ENCODE data around the gene CCNG2.

CCNG2 gene

DNA sequence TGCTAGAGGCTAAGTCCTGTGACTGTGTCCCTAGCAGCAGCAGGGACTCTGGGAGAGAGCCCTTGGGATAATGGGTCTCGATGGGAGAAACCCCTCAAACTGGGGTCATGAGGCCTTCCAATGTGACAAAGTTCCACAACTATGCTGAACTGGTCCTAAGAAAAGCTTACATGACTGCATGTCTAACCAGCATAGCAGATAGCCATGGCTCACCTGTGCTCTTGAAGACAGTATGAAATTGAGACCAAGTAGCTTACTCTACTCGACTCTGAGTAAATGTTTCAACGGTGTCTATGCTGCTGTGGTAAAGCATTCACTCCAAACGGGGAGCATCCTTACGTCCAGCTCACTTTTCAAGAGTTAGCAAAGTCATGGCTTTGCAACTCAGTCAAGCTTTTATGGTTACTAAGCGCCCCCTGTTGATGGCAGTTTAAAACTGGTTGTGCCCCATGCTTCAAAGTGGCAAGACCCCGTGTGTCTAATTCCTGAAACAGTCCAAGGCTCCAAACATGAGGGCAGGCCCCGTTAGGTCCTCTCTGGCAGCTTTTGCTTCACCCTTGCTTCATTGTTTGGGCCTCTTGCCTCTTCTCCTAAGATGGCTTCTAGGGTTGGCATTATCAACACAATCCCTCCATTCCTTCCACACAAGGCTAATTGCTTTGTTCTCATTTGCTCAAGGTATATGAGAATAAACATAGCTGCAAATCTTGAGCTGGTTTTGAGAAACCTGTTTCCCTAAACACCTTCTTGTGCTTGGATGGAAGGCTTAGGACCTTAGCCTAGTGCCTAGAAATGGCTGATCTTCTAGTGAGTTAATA is 46.6 kb downstream of the CCNG2 start:
- Histone ChIP-seq H3K27me3 (ENCODE audit: insufficient read depth, low read length) (peaks cover 8% of the 10 kb centered on the region; the same call in 1 of the 2 replicates), H3K27ac (ENCODE audit: low read depth, low read length) (no peak overlapping the region), H3K4me3 (ENCODE audit: low read length) (no peak overlapping the region), H3K9me3 (ENCODE audit: insufficient read depth, low read depth, low read length) (no peaks in the 10 kb centered on the region), H3K4me1 (ENCODE audit: insufficient read depth, low read length) (no peaks in the 10 kb centered on the region), H3K36me3 (ENCODE audit: insufficient read depth, low read length) (no peaks in the 10 kb centered on the region), H3K9ac (ENCODE audit: low read depth, low read length) (no peak overlapping the region)
- WGBS: 29% methylated on average over 8 of the region's 8 CpGs

DNA sequence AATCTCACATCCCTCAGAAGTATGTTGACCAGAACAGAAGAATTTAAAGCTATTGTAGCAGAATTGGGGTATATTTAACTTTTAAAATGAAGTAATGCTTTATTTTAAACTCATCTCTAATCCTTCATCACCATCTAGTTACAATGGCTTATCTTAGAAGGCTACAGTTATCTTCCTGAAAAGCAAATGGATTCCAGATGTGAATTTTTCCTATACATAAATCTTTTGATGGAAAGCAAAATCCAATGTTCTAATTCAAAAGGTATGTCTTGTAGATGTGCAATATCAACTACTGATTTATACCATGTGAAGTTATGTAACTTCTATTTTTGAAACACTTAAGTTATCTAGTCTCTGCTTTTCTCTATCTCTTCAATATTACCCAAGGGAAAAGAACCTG is 47.6 kb downstream of the CCNG2 start:
- no peaks in the 10 kb centered on the region for H3K9me3 ChIP-seq (ENCODE audit: insufficient read depth, low read depth, low read length)
- H3K27me3 ChIP-seq (ENCODE audit: insufficient read depth, low read length): no peaks in the 10 kb centered on the region
- no peaks in the 10 kb centered on the region for H3K4me1 ChIP-seq (ENCODE audit: insufficient read depth, low read length)
- H3K4me3 ChIP-seq (ENCODE audit: low read length): no peak overlapping the region
- no peaks in the 10 kb centered on the region for H3K36me3 ChIP-seq (ENCODE audit: insufficient read depth, low read length)
- H3K27ac ChIP-seq (ENCODE audit: low read depth, low read length): no peak overlapping the region
- H3K9ac ChIP-seq (ENCODE audit: low read depth, low read length): no peak overlapping the region

DNA sequence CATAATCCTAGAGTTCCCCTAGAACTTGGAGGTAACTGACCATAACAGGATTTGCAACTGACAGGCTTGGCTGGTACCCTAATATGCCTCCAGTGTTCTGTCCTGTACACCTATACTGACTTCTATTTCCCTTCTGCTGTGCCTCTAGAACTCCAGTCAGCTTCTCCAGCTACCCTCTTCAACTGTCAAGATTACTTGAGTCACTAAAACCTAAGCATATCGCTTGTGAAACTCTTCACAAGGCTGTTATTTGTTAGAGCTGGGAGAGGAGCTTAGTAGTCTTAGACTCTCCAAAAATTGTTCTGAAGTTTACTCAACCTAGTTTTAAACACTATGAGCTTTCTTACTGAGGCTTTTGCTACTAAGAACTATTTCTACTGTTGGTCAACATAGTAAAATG is 52.0 kb downstream of the CCNG2 start:
- Histone ChIP-seq H3K27me3 (ENCODE audit: insufficient read depth, low read length) (no peaks in the 10 kb centered on the region), H3K4me1 (ENCODE audit: insufficient read depth, low read length) (no peaks in the 10 kb centered on the region), H3K4me3 (ENCODE audit: low read length) (no peak overlapping the region), H3K9ac (ENCODE audit: low read depth, low read length) (no peak overlapping the region), H3K36me3 (ENCODE audit: insufficient read depth, low read length) (no peaks in the 10 kb centered on the region), H3K9me3 (ENCODE audit: insufficient read depth, low read depth, low read length) (no peaks in the 10 kb centered on the region), H3K27ac (ENCODE audit: low read depth, low read length) (no peak overlapping the region)
- 100% methylated on average over 1 of the region's 1 CpG for WGBS

DNA sequence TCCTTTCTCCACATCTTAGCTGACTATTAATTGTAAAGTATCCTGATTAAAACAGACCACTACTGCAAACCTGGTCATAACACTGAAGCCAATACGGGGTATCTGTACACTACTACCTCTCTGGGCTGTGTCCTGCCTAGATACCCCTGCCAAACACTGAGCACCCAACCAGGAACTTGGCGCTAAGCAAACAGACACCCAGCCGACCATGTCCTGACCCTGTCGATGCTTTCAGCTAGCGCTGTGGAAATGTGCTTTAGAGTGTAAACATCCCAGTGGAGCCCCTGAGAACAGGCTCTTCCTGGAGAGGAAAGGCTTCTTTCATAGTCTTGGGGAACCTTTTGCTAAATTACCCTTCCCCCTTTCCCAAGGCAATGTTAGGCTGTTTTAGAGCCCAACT is 52.9 kb downstream of the CCNG2 start:
- H3K9ac ChIP-seq (ENCODE audit: low read depth, low read length): no peak overlapping the region
- H3K9me3 ChIP-seq (ENCODE audit: insufficient read depth, low read depth, low read length): no peaks in the 10 kb centered on the region
- H3K27ac ChIP-seq (ENCODE audit: low read depth, low read length): no peak overlapping the region
- no peak overlapping the region for H3K4me3 ChIP-seq (ENCODE audit: low read length)
- H3K27me3 ChIP-seq (ENCODE audit: insufficient read depth, low read length): no peaks in the 10 kb centered on the region
- WGBS: 96% methylated on average over 5 of the region's 5 CpGs
- no peaks in the 10 kb centered on the region for H3K4me1 ChIP-seq (ENCODE audit: insufficient read depth, low read length)
- no peaks in the 10 kb centered on the region for H3K36me3 ChIP-seq (ENCODE audit: insufficient read depth, low read length)

DNA sequence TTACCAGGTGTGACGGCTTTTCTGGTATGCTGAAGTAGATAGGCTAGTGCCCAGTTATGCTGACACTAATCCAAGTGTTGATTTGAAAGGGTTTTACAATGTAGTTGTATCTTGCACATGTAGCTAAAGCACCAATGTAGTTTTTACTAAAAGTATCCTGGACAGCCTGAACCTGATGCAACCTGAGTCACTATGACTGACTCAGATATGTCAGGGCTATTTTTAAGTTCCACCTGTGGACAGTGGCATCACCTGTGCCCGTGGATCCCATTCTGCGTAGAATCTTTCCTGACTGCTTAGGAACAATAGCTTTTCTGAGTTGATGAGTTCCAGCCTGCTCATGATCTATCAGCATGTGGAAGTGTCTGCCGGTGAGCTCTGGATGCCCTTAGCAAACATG is 58.1 kb downstream of the CCNG2 start:
- 88% methylated on average over 4 of the region's 4 CpGs for WGBS
- no peaks in the 10 kb centered on the region for H3K9me3 ChIP-seq (ENCODE audit: insufficient read depth, low read depth, low read length)
- H3K27me3 ChIP-seq (ENCODE audit: insufficient read depth, low read length): no peaks in the 10 kb centered on the region

DNA sequence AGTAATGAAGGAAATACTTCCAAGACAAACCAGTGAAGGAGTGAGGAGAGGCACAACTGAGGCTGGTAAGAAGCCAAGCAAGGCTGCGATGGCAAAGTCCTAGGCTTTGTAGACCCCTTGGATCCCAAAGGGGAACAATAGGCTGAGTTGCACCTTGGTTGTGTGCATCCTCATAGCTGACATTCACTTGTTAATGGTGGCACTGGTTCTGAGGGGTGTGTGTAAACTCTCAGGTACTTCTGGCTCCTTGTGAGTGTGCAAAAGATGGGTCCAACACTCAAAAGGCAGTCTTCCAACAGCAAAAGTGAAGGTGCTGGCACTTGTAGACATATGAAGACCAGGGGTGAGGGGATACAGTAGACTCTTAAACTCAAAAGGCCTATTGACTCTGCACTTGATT is 60.5 kb downstream of the CCNG2 start:
- H3K9ac ChIP-seq (ENCODE audit: low read depth, low read length): no peak overlapping the region
- no peaks in the 10 kb centered on the region for H3K27me3 ChIP-seq (ENCODE audit: insufficient read depth, low read length)
- H3K4me1 ChIP-seq (ENCODE audit: insufficient read depth, low read length): no peaks in the 10 kb centered on the region
- H3K27ac ChIP-seq (ENCODE audit: low read depth, low read length): no peak overlapping the region
- H3K4me3 ChIP-seq (ENCODE audit: low read length): no peak overlapping the region
- WGBS: 88% methylated on average over 1 of the region's 1 CpG
- no peaks in the 10 kb centered on the region for H3K36me3 ChIP-seq (ENCODE audit: insufficient read depth, low read length)
- no peaks in the 10 kb centered on the region for H3K9me3 ChIP-seq (ENCODE audit: insufficient read depth, low read depth, low read length)

More for the DNA sequence above, 58.1 kb downstream of the CCNG2 start:
- no peak overlapping the region for H3K9ac ChIP-seq (ENCODE audit: low read depth, low read length)
- no peaks in the 10 kb centered on the region for H3K36me3 ChIP-seq (ENCODE audit: insufficient read depth, low read length)
- no peak overlapping the region for H3K27ac ChIP-seq (ENCODE audit: low read depth, low read length)
- H3K4me3 ChIP-seq (ENCODE audit: low read length): no peak overlapping the region
- H3K4me1 ChIP-seq (ENCODE audit: insufficient read depth, low read length): no peaks in the 10 kb centered on the region

DNA sequence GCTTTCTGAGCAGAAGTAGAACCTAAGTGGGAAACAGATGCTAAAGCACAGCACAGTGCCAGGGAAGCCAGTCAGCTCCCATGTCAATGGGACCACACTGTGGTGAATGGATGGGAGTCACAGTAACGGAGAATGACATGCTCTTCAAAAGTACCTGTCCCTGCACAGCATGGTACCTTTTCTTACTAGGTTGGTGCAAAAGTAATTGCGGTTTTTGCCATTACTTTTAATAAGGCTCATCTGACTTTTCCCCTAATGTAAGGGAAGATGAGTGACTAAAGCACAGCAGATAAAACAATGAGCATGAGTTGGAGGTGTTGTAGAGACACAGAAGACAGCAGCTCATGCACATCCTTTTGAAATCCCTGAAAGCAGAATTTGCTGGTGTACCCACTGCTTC is 62.3 kb downstream of the CCNG2 start:
- no peaks in the 10 kb centered on the region for H3K9me3 ChIP-seq (ENCODE audit: insufficient read depth, low read depth, low read length)
- no peaks in the 10 kb centered on the region for H3K36me3 ChIP-seq (ENCODE audit: insufficient read depth, low read length)
- H3K27ac ChIP-seq (ENCODE audit: low read depth, low read length): no peak overlapping the region
- no peaks in the 10 kb centered on the region for H3K4me1 ChIP-seq (ENCODE audit: insufficient read depth, low read length)
- 90% methylated on average over 2 of the region's 2 CpGs for WGBS
- H3K27me3 ChIP-seq (ENCODE audit: insufficient read depth, low read length): peaks cover 6% of the 10 kb centered on the region; the same call in 1 of the 2 replicates
- no peak overlapping the region for H3K4me3 ChIP-seq (ENCODE audit: low read length)
- H3K9ac ChIP-seq (ENCODE audit: low read depth, low read length): no peak overlapping the region

Measured in HUES64 (cell line).